Chondrocyte (in vitro differentiated cells): ENCODE measurements around the gene MYO1A. TPM values are rescaled to one million over a fixed set of nuclear protein-coding genes. Genes with fewer than 3 reads are reported as not detected.

ENCODE experiments used
- DNase-seq: peaks from one replicate; pipeline ENCODE4 v3.0.0; 2021; ENCODE audit warnings: mixed read lengths, low spot score
- H3K27ac Mint-ChIP-seq: one replicate; pipeline ENCODE4 v1.8.0; 2021; ENCODE audit warnings: mild to moderate bottlenecking, moderate library complexity, mixed read lengths; ENCODE audit not compliant: unreplicated experiment
- H3K27me3 Mint-ChIP-seq: 2 replicates; pipeline ENCODE4 v1.8.0; 2021; ENCODE audit warnings: low read depth, mixed read lengths
- H3K36me3 Mint-ChIP-seq: 2 replicates; pipeline ENCODE4 v1.8.0; 2021; ENCODE audit warnings: low read depth, mixed read lengths
- H3K4me1 Mint-ChIP-seq: 2 replicates; pipeline ENCODE4 v1.8.0; 2021; ENCODE audit warnings: low read depth, mild to moderate bottlenecking, mixed read lengths
- H3K4me3 Mint-ChIP-seq: one replicate; pipeline ENCODE4 v1.8.0; 2021; ENCODE audit warnings: mild to moderate bottlenecking, moderate library complexity, mixed read lengths; ENCODE audit not compliant: unreplicated experiment
- H3K9me3 Mint-ChIP-seq: 2 replicates; pipeline ENCODE4 v1.8.0; 2021; ENCODE audit warnings: low read depth, mixed read lengths
- CTCF ChIP-seq: fragments of 200-600 bp; sonication (generic); IDR thresholded peaks from 2 replicates; pipeline ENCODE4 v1.5.0; 2021; ENCODE audit warnings: antibody characterized with exemption, mild to moderate bottlenecking, moderate library complexity
- long read RNA-seq: library from polyadenylated mRNA; stranded (forward); transcript quantifications from one replicate; pipeline ENCODE4 v2.0.0, GENCODE V29; 2021
- total RNA-seq: library from RNA; stranded (reverse); gene quantifications from 3 replicates; pipeline ENCODE4 v1.2.1, GENCODE V29; 2021

The MYO1A gene
- 0.48 TPM in 1 of 3 replicates, not detected in the others for total RNA-seq
- long read RNA-seq, result 0 reads

GRCh38 chr12:57049890-57050289 is at the start of gene MYO1A:
TSS of gene MYO1A (minus strand) at chr12:57050129. CDS start at chr12:57048323, 1,806 bp downstream.
- no peak within 1 kb of the TSS for H3K27ac Mint-ChIP-seq
- peaks cover 4% of the 10 kb centered on the region for H3K9me3 Mint-ChIP-seq
- peaks cover 30% of the 10 kb centered on the region for H3K27me3 Mint-ChIP-seq
- no peak for TF ChIP-seq CTCF
- H3K36me3 Mint-ChIP-seq, result no peaks in the 10 kb centered on the region
- no peak within 1 kb of the TSS for H3K4me3 Mint-ChIP-seq
- no peak for DNase-seq
- no peaks in the 10 kb centered on the region for H3K4me1 Mint-ChIP-seq

- peaks cover 9% of the 10 kb centered on the region for H3K36me3 Mint-ChIP-seq
- H3K4me3 Mint-ChIP-seq, result no peak overlapping the region
- H3K4me1 Mint-ChIP-seq, result peaks cover 9% of the 10 kb centered on the region
- H3K27me3 Mint-ChIP-seq, result no peaks in the 10 kb centered on the region
- TF ChIP-seq CTCF, result no peak
- no peak overlapping the region for H3K27ac Mint-ChIP-seq
- H3K9me3 Mint-ChIP-seq, result no peaks in the 10 kb centered on the region
- no peak for DNase-seq
These were observed 49.3 kb upstream of the MYO1A start for GRCh38 chr12:57099047-57099714.

GRCh38 chr12:57098546-57098945 is 48.6 kb upstream of the MYO1A start:
- Mint-ChIP-seq H3K27ac (no peak overlapping the region), H3K9me3 (no peaks in the 10 kb centered on the region), H3K4me1 (peaks cover 15% of the 10 kb centered on the region), H3K4me3 (no peak overlapping the region), H3K27me3 (no peaks in the 10 kb centered on the region), H3K36me3 (peaks cover 9% of the 10 kb centered on the region)
- no peak for DNase-seq
- TF ChIP-seq CTCF, result no peak

- H3K27ac Mint-ChIP-seq, result no peak overlapping the region
- TF ChIP-seq CTCF, result no peak
These were observed 47.6 kb upstream of the MYO1A start for GRCh38 chr12:57097554-57097835.

GRCh38 chr12:57096748-57097553 is 47.0 kb upstream of the MYO1A start:
- peak overlapping the region; percentile 53 for H3K27ac Mint-ChIP-seq
- H3K36me3 Mint-ChIP-seq, result peaks cover 14% of the 10 kb centered on the region
- H3K4me3 Mint-ChIP-seq, result no peak overlapping the region
- peaks cover 31% of the 10 kb centered on the region for H3K4me1 Mint-ChIP-seq
- TF ChIP-seq CTCF, result no peak
- H3K9me3 Mint-ChIP-seq, result no peaks in the 10 kb centered on the region
- no peak for DNase-seq
- no peaks in the 10 kb centered on the region for H3K27me3 Mint-ChIP-seq

More at GRCh38 chr12:57097554-57097835, 47.6 kb upstream of the MYO1A start:
- no peaks in the 10 kb centered on the region for H3K27me3 Mint-ChIP-seq
- H3K4me1 Mint-ChIP-seq, result peaks cover 25% of the 10 kb centered on the region
- no peak for DNase-seq
- no peaks in the 10 kb centered on the region for H3K9me3 Mint-ChIP-seq
- no peak overlapping the region for H3K4me3 Mint-ChIP-seq
- H3K36me3 Mint-ChIP-seq, result peaks cover 14% of the 10 kb centered on the region
